Thoracic aorta (tissue), 2 donors: Measurements from ENCODE around the gene PER3. TPM values are rescaled to one million over a fixed set of nuclear protein-coding genes. Genes with fewer than 3 reads are reported as not detected.

ENCODE experiments used
- ATAC-seq: fragments of 150-250 bp; one replicate; pipeline ENCODE4 v1.8.0; 2017; ENCODE audit warnings: low read depth; ENCODE audit not compliant: insufficient number of reproducible peaks, low FRiP score
- DNase-seq: peaks from one replicate; pipeline ENCODE4 v3.0.0-alpha.2; 2020; ENCODE audit warnings: low spot score
- H3K27ac ChIP-seq, 2 donors: fragments of 200-600 bp; sonication (generic); 1 replicate in 1 of 2; 2 replicates in 1 of 2; pipeline ENCODE4 v1.5.1; 2016; ENCODE audit warnings: mild to moderate bottlenecking in 2 of 2, moderate library complexity in 2 of 2
- H3K27me3 ChIP-seq: fragments of 200-600 bp; sonication (generic); replicated peaks from 2 replicates; pipeline ENCODE4 v1.6.0; 2016; ENCODE audit warnings: mild to moderate bottlenecking; ENCODE audit not compliant: insufficient read depth
- H3K36me3 ChIP-seq: fragments of 200-600 bp; sonication (generic); one replicate; pipeline ENCODE4 v1.5.1; 2016
- H3K4me1 ChIP-seq, 2 donors: fragments of 200-600 bp; sonication (generic); 1 replicate in 1 of 2; 2 replicates in 1 of 2; pipeline versions ENCODE4 v1.5.1 to v1.6.0; 2016; ENCODE audit warnings: low read depth in 2 of 2, mild to moderate bottlenecking in 1 of 2; ENCODE audit not compliant: control insufficient read depth in 1 of 2
- H3K4me3 ChIP-seq: fragments of 200-600 bp; sonication (generic); 2 replicates; pipeline ENCODE4 v1.5.1; 2016; ENCODE audit warnings: mild to moderate bottlenecking
- H3K9me3 ChIP-seq: fragments of 200-600 bp; sonication (generic); 2 replicates; pipeline ENCODE4 v1.5.1; 2016
- CTCF ChIP-seq: fragments of 200-600 bp; sonication (generic); IDR thresholded peaks from one replicate; pipeline ENCODE4 v1.5.1; 2019; ENCODE audit warnings: antibody characterized with exemption
- total RNA-seq, 2 donors: library from RNA; depleted of rRNA; stranded (reverse); fragments of >200 nt; gene quantifications; one replicate each; pipeline versions ENCODE4 v1.1.0 to v1.2.3, GENCODE V29; 2016

Gene PER3
- total RNA-seq, 2 donors from 2014 or later, result 19.8 to 21.7 TPM

GRCh38 chr1:7777591-7777990 lies 6.5 kb upstream of the PER3 start:
- peaks cover 4 to 16% of the 10 kb centered on the region in 2 donors for H3K4me1 ChIP-seq
- no peaks in the 10 kb centered on the region for H3K27me3 ChIP-seq
- TF ChIP-seq CTCF, result no peak
- no peaks in the 10 kb centered on the region for H3K9me3 ChIP-seq
- H3K36me3 ChIP-seq, result peaks cover 25% of the 10 kb centered on the region
- no peak for ATAC-seq
- no peak overlapping the region for H3K4me3 ChIP-seq
- DNase-seq, result no peak
- no peak overlapping the region for H3K27ac ChIP-seq

DNA sequence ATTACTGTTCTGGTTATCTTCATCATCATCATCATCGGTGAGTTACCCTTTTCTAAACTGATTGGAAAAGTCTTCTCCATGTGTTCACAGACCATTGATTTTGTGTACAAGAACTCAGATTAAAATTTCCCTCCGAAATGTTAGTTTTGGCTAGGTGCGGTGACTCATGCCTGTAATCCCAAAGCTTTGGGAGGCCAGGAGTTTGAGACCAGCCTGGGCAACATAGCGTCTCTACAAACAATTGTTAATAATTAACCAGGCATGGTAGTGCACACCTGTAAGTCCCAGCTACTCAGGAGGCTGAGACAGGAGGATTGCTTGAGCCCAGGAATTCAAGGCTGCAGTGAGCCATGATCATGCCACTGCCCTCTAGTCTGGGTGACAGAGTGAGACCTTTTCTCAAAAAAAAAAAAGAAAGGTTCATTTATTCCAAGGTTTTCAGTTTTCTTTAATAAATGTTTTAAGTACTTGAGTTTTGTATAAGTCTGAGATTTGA lies 5.9 kb upstream of the PER3 start:
- Histone ChIP-seq H3K36me3 (peaks cover 25% of the 10 kb centered on the region), H3K4me3 (no peak overlapping the region), H3K27me3 (no peaks in the 10 kb centered on the region), H3K27ac (no peak overlapping the region), H3K4me1 (peaks cover 0 to 16% of the 10 kb centered on the region in 2 donors), H3K9me3 (no peaks in the 10 kb centered on the region)
- DNase-seq, result no peak
- TF ChIP-seq CTCF, result no peak
- ATAC-seq, result no peak

- H3K27ac ChIP-seq, result no peak overlapping the region
- ATAC-seq (no peak), DNase-seq (no peak)
- no peaks in the 10 kb centered on the region for H3K27me3 ChIP-seq
- peaks cover 0 to 24% of the 10 kb centered on the region in 2 donors for H3K4me1 ChIP-seq
- H3K9me3 ChIP-seq, result no peaks in the 10 kb centered on the region
- H3K36me3 ChIP-seq, result peaks cover 25% of the 10 kb centered on the region
- no peak overlapping the region for H3K4me3 ChIP-seq
- no peak for TF ChIP-seq CTCF
These were observed 3.1 kb upstream of the PER3 start for GRCh38 chr1:7780976-7781375.

DNA sequence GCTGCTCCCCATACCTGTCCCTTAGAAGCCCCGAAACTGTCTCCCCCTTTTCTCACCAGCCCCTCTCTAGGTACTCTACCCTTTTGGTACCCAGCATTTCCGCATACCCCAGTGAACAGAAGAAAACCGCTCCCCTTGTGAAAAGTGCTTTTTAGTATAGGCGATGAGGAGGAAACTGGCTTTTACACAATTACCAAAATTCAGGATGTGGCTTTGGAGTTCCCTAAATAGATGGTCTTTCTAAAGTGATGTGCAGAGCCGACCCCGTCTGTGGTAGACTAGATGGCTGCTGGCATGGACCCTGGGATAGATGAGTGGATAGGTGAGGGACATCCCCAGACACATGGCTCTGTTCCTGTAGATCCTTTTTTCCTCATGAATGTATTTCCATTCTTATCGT lies 2.6 kb upstream of the PER3 start:
- H3K27ac ChIP-seq, result no peak overlapping the region
- ATAC-seq, result no peak
- no peaks in the 10 kb centered on the region for H3K9me3 ChIP-seq
- TF ChIP-seq CTCF, result no peak
- no peak overlapping the region for H3K4me3 ChIP-seq
- DNase-seq, result no peak
- peaks cover 0 to 29% of the 10 kb centered on the region in 2 donors for H3K4me1 ChIP-seq
- no peaks in the 10 kb centered on the region for H3K27me3 ChIP-seq
- H3K36me3 ChIP-seq, result peaks cover 25% of the 10 kb centered on the region

DNA sequence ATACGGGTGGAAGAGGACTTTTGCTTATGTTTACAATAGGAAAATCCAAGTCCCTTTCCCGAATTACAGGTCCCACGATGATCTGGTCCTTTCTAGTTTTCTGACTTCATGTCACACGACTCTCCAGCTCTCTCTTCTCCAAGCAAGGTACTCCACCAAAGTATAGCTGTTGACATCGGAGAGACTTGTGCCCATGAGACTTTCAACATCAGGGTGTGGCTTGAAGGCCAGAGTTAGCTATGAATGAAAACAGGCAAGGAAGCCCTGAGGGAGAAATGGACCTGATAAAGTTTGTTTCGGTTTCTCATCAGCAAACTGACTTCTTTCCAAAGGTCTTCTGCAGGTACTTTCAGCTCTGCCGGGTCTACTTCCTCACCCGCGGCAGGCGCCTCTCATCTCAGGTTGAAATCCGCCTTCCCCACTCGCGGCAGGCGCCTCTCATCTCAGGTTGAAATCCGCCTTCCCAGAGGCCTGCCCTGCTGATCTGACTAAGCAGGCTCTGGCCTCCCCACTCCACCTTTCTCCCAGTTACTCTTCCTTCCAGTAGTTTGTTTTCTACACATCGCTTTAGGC lies 2.1 kb upstream of the PER3 start:
- TF ChIP-seq CTCF, result no peak
- H3K9me3 ChIP-seq, result no peaks in the 10 kb centered on the region
- peaks cover 0 to 34% of the 10 kb centered on the region in 2 donors for H3K4me1 ChIP-seq
- no peak overlapping the region for H3K4me3 ChIP-seq
- H3K27me3 ChIP-seq, result no peaks in the 10 kb centered on the region
- DNase-seq (no peak), ATAC-seq (no peak)
- no peak overlapping the region for H3K27ac ChIP-seq
- peaks cover 23% of the 10 kb centered on the region for H3K36me3 ChIP-seq
